SKM-1 treated with dmso at 0.1 percent for 144 hours (cell line): Measurements from ENCODE around the gene POLE4.

ENCODE experiments used
- DNase-seq: peaks from one replicate; lab custom pipeline; 2025; ENCODE audit not compliant: unreplicated experiment; lab: John Stamatoyannopoulos, UW

POLE4 gene

GRCh38 chr2:74985978-74986609, 27.7 kb downstream of the POLE4 start:
- DNase-seq: no peak

- DNase-seq: no peak
These were observed 33.5 kb downstream of the POLE4 start for GRCh38 chr2:74991977-74992376.

GRCh38 chr2:74999468-74999867, 41.0 kb downstream of the POLE4 start:
- no peak for DNase-seq

GRCh38 chr2:75002007-75002406, 43.6 kb downstream of the POLE4 start:
- DNase-seq: no peak

- DNase-seq: no peak
These were observed 44.8 kb downstream of the POLE4 start for GRCh38 chr2:75003276-75003675.

GRCh38 chr2:75003773-75004172, 45.3 kb downstream of the POLE4 start:
- no peak for DNase-seq

- no peak for DNase-seq
These were observed 47.6 kb downstream of the POLE4 start for GRCh38 chr2:75006041-75006440.

GRCh38 chr2:75007061-75007460, 48.6 kb downstream of the POLE4 start:
- no peak for DNase-seq

GRCh38 chr2:75007819-75008218, 49.4 kb downstream of the POLE4 start:
- DNase-seq: no peak

GRCh38 chr2:75010571-75010970, 52.1 kb downstream of the POLE4 start:
- DNase-seq: no peak

- DNase-seq: no peak
These were observed 53.6 kb downstream of the POLE4 start for GRCh38 chr2:75012080-75012479.

GRCh38 chr2:75018162-75018561, 59.7 kb downstream of the POLE4 start:
- peak; percentile 13 for DNase-seq
